Progenitor cell of endocrine pancreas (in vitro differentiated cells): ENCODE results near the gene LUC7L. TPM values are rescaled to one million over a fixed set of nuclear protein-coding genes. Genes with fewer than 3 reads are reported as not detected.
"Not testable (repeated sequence)": the region's sequence is repeated elsewhere in the genome, so short reads cannot be mapped to it uniquely, and the experiment has no call there.

Source experiments
- DNase-seq: peaks from one replicate; pipeline ENCODE4 v3.0.0; 2021; ENCODE audit warnings: low spot score; ENCODE audit not compliant: unreplicated experiment
- H3K27ac Mint-ChIP-seq: 2 replicates; pipeline ENCODE4 v1.8.0; 2021; ENCODE audit warnings: mild to moderate bottlenecking, moderate library complexity, mixed read lengths
- H3K27me3 Mint-ChIP-seq: 2 replicates; pipeline ENCODE4 v1.8.0; 2021; ENCODE audit warnings: mixed read lengths
- H3K36me3 Mint-ChIP-seq: 2 replicates; pipeline ENCODE4 v1.8.0; 2022; ENCODE audit warnings: mixed read lengths; ENCODE audit not compliant: insufficient read depth
- H3K4me1 Mint-ChIP-seq: 2 replicates; pipeline ENCODE4 v1.8.0; 2021; ENCODE audit warnings: low read depth, mixed read lengths
- H3K4me3 Mint-ChIP-seq: 2 replicates; pipeline ENCODE4 v1.8.0; 2021; ENCODE audit warnings: low read depth, mild to moderate bottlenecking, moderate library complexity, mixed read lengths
- H3K9me3 Mint-ChIP-seq: 2 replicates; pipeline ENCODE4 v1.8.0; 2021; ENCODE audit warnings: low read depth, mixed read lengths
- CTCF ChIP-seq: fragments of 200-600 bp; sonication (generic); IDR thresholded peaks from one replicate; pipeline ENCODE4 v1.5.0; 2021; ENCODE audit warnings: antibody characterized with exemption, mild to moderate bottlenecking; ENCODE audit not compliant: unreplicated experiment
- total RNA-seq: library from RNA; stranded (reverse); gene quantifications from 2 replicates; pipeline ENCODE4 v1.2.1, GENCODE V29; 2021

Gene LUC7L
- total RNA-seq, 1 donor from 2014 or later, result 229 TPM

- TF ChIP-seq CTCF, result no peak
- no peak for DNase-seq
- H3K27ac Mint-ChIP-seq, result no peak overlapping the region
- H3K4me3 Mint-ChIP-seq, result no peak overlapping the region
- no peaks in the 10 kb centered on the region for H3K9me3 Mint-ChIP-seq
- H3K27me3 Mint-ChIP-seq, result no peaks in the 10 kb centered on the region
- peaks cover 2% of the 10 kb centered on the region for H3K4me1 Mint-ChIP-seq
- H3K36me3 Mint-ChIP-seq, result peaks cover 19% of the 10 kb centered on the region
Measured at GRCh38 chr16:261031-261691, 31.9 kb upstream of the LUC7L start.

- H3K4me1 Mint-ChIP-seq, result peaks cover 2% of the 10 kb centered on the region
- H3K9me3 Mint-ChIP-seq, result no peaks in the 10 kb centered on the region
- no peaks in the 10 kb centered on the region for H3K27me3 Mint-ChIP-seq
- no peak overlapping the region for H3K4me3 Mint-ChIP-seq
- peaks cover 24% of the 10 kb centered on the region for H3K36me3 Mint-ChIP-seq
- no peak overlapping the region for H3K27ac Mint-ChIP-seq
- no peak for DNase-seq
- TF ChIP-seq CTCF, result no peak
Measured at GRCh38 chr16:260326-260725, 31.1 kb upstream of the LUC7L start.

GRCh38 chr16:259814-260253 is 30.6 kb upstream of the LUC7L start:
- Mint-ChIP-seq H3K36me3 (peaks cover 26% of the 10 kb centered on the region), H3K4me1 (peaks cover 2% of the 10 kb centered on the region), H3K9me3 (no peaks in the 10 kb centered on the region), H3K27ac (no peak overlapping the region), H3K4me3 (no peak overlapping the region), H3K27me3 (no peaks in the 10 kb centered on the region)
- TF ChIP-seq CTCF, result no peak
- DNase-seq, result no peak

GRCh38 chr16:259226-259625 is 30.0 kb upstream of the LUC7L start:
- Mint-ChIP-seq H3K4me1 (peaks cover 2% of the 10 kb centered on the region), H3K36me3 (peaks cover 31% of the 10 kb centered on the region), H3K4me3 (no peak overlapping the region), H3K9me3 (no peaks in the 10 kb centered on the region), H3K27me3 (no peaks in the 10 kb centered on the region), H3K27ac (no peak overlapping the region)
- TF ChIP-seq CTCF, result no peak
- no peak for DNase-seq

- Mint-ChIP-seq H3K36me3 (peaks cover 35% of the 10 kb centered on the region), H3K27ac (peak overlapping the region; percentile 89)
- not testable (repeated sequence) for H3K4me3 Mint-ChIP-seq, H3K9me3 Mint-ChIP-seq, H3K27me3 Mint-ChIP-seq, H3K4me1 Mint-ChIP-seq, DNase-seq
Measured at GRCh38 chr16:258091-258490, 28.8 kb upstream of the LUC7L start.

- TF ChIP-seq CTCF, result no peak
- peaks cover 17% of the 10 kb centered on the region for H3K4me1 Mint-ChIP-seq
- no peak overlapping the region for H3K27ac Mint-ChIP-seq
- H3K4me3 Mint-ChIP-seq, result no peak overlapping the region
- no peaks in the 10 kb centered on the region for H3K9me3 Mint-ChIP-seq
- no peak for DNase-seq
- H3K27me3 Mint-ChIP-seq, result no peaks in the 10 kb centered on the region
- H3K36me3 Mint-ChIP-seq, result peaks cover 31% of the 10 kb centered on the region
Measured at GRCh38 chr16:255183-255582, 25.9 kb upstream of the LUC7L start.
